ENCODE measurements around the gene CCNY. TPM values are rescaled to one million over a fixed set of nuclear protein-coding genes. Genes with fewer than 3 reads are reported as not detected.

Gene CCNY
- total RNA-seq, 1 donor from 2014 or later: 44.8 TPM

- ATAC-seq: peak; percentile 62
Observed at GRCh38 chr10:35356725-35357092, 20.4 kb downstream of the CCNY start.

GRCh38 chr10:35359056-35359455 is 22.7 kb downstream of the CCNY start:
- no peak for ATAC-seq

- ATAC-seq: no peak
Observed at GRCh38 chr10:35359873-35360272, 23.6 kb downstream of the CCNY start.

GRCh38 chr10:35362701-35363350 is 26.5 kb downstream of the CCNY start:
- no peak for ATAC-seq

GRCh38 chr10:35363587-35363986 is 27.3 kb downstream of the CCNY start:
- no peak for ATAC-seq

- ATAC-seq: no peak
Observed at GRCh38 chr10:35364808-35365207, 28.5 kb downstream of the CCNY start.

- ATAC-seq: no peak
Observed at GRCh38 chr10:35365994-35366393, 29.7 kb downstream of the CCNY start.

GRCh38 chr10:35367107-35367859 is 31.0 kb downstream of the CCNY start:
- no peak for ATAC-seq

- no peak for ATAC-seq
Observed at GRCh38 chr10:35367982-35368381, 31.7 kb downstream of the CCNY start.

GRCh38 chr10:35368485-35369048 is 32.3 kb downstream of the CCNY start:
- no peak for ATAC-seq

GRCh38 chr10:35369049-35369611 is 32.8 kb downstream of the CCNY start:
- ATAC-seq: no peak

- ATAC-seq: no peak
Observed at GRCh38 chr10:35371731-35372130, 35.4 kb downstream of the CCNY start.

- ATAC-seq: peak; percentile 99
Observed at GRCh38 chr10:35372329-35372728, 36.0 kb downstream of the CCNY start.

GRCh38 chr10:35375091-35375765 is 38.9 kb downstream of the CCNY start:
- ATAC-seq: no peak

- ATAC-seq: peak; percentile 61
Observed at GRCh38 chr10:35377050-35377728, 40.9 kb downstream of the CCNY start.

- no peak for ATAC-seq
Observed at GRCh38 chr10:35378541-35379210, 42.4 kb downstream of the CCNY start.

- peak; percentile 78 for ATAC-seq
Observed at GRCh38 chr10:35379226-35380137, 43.2 kb downstream of the CCNY start.

- no peak for ATAC-seq
Observed at GRCh38 chr10:35382096-35382495, 45.8 kb downstream of the CCNY start.

- ATAC-seq: peak; percentile 57
Observed at GRCh38 chr10:35384265-35384868, 48.1 kb downstream of the CCNY start.

- no peak for ATAC-seq
Observed at GRCh38 chr10:35386594-35387174, 50.4 kb downstream of the CCNY start.

Measured in esophagus mucosa (tissue), 1 donor.